Osteoblast (primary cell): ENCODE data around the gene BAX. TPM values are rescaled to one million over a fixed set of nuclear protein-coding genes. Genes with fewer than 3 reads are reported as not detected.

Experiments
- DNase-seq: peaks from one replicate; pipeline ENCODE4 v3.0.0; 2011; ENCODE audit warnings: low spot score, mixed read lengths; ENCODE audit not compliant: insufficient read length; ENCODE audit errors: missing footprints
- H2AFZ ChIP-seq: 2 replicates; pipeline ENCODE4 v1.6.0; 2011; ENCODE audit warnings: mild to moderate bottlenecking, low read length
- H3K27ac ChIP-seq: 2 replicates; pipeline ENCODE4 v1.5.1; 2011; ENCODE audit warnings: mild to moderate bottlenecking, low read depth, low read length, moderate library complexity
- H3K27me3 ChIP-seq: 2 replicates; pipeline ENCODE4 v1.6.0; 2012; ENCODE audit warnings: mild to moderate bottlenecking, control low read depth, inconsistent platforms, low read length, moderate library complexity; ENCODE audit not compliant: insufficient read depth
- H3K36me3 ChIP-seq: 2 replicates; pipeline ENCODE4 v1.5.1; 2011; ENCODE audit warnings: mild to moderate bottlenecking, low read length, control low read depth, moderate library complexity; ENCODE audit not compliant: insufficient read depth
- H3K4me1 ChIP-seq: 2 replicates; pipeline ENCODE4 v1.5.1; 2011; ENCODE audit warnings: mild to moderate bottlenecking, low read length, control low read depth, moderate library complexity; ENCODE audit not compliant: insufficient read depth
- H3K4me2 ChIP-seq: 2 replicates; pipeline ENCODE4 v1.6.0; 2011; ENCODE audit warnings: mild to moderate bottlenecking, low read length; ENCODE audit not compliant: insufficient read depth
- H3K4me3 ChIP-seq: fragments of 200-600 bp; sonication (generic); 3 replicates; pipeline ENCODE4 v1.5.1; 2012; ENCODE audit warnings: mild to moderate bottlenecking, low read length, inconsistent platforms; ENCODE audit not compliant: insufficient read depth
- H3K79me2 ChIP-seq: 2 replicates; pipeline ENCODE4 v1.6.0; 2012; ENCODE audit warnings: mild to moderate bottlenecking, low read length, control low read depth, inconsistent platforms; ENCODE audit not compliant: insufficient read depth
- H3K9me3 ChIP-seq: 2 replicates; pipeline ENCODE4 v1.5.1; 2011; ENCODE audit warnings: low read depth, low read length, control low read depth
- H4K20me1 ChIP-seq: 2 replicates; pipeline ENCODE4 v1.6.0; 2012; ENCODE audit warnings: mild to moderate bottlenecking, low read length, control low read depth; ENCODE audit not compliant: insufficient read depth
- CTCF ChIP-seq: IDR thresholded peaks from 2 replicates; pipeline ENCODE4 v1.5.1; 2011; ENCODE audit warnings: mild to moderate bottlenecking, low read depth, low read length, moderate library complexity; ENCODE audit errors: extremely low read depth
- total RNA-seq: library from RNA; depleted of rRNA; stranded (reverse); fragments of >200 nt; gene quantifications from 2 replicates; pipeline ENCODE4 v1.2.3, GENCODE V29; 2012

The BAX gene
- total RNA-seq, 1 donor: 78.9 TPM

GRCh38 chr19:48965040-48965805 is 10.5 kb downstream of the BAX start, which contains the start of gene FTL:
Gene FTL (plus strand): TSS chr19:48965309. CDS start chr19:48965508, 199 bp downstream.
- Histone ChIP-seq H3K9me3 (no peaks in the 10 kb centered on the region), H2AFZ (peak within 1 kb of the TSS; percentile 43), H3K27me3 (no peaks in the 10 kb centered on the region), H3K4me2 (peak within 1 kb of the TSS; percentile 87), H3K27ac (peak within 1 kb of the TSS; percentile 91), H3K4me1 (peaks cover 36% of the 10 kb centered on the region), H3K36me3 (peaks cover 25% of the 10 kb centered on the region), H3K79me2 (peaks cover 19% of the 10 kb centered on the region), H4K20me1 (peaks cover 29% of the 10 kb centered on the region), H3K4me3 (peak within 1 kb of the TSS; percentile 88)
- DNase-seq: peak; percentile 99
- no peak for TF ChIP-seq CTCF

GRCh38 chr19:48965806-48966540 is 11.3 kb downstream of the BAX start:
- H3K4me2 ChIP-seq: peak overlapping the region; percentile 87
- peak overlapping the region; percentile 88 for H3K4me3 ChIP-seq
- H2AFZ ChIP-seq: no peak overlapping the region
- H3K9me3 ChIP-seq: no peaks in the 10 kb centered on the region
- no peaks in the 10 kb centered on the region for H3K27me3 ChIP-seq
- DNase-seq: peak; percentile 87
- peaks cover 29% of the 10 kb centered on the region for H4K20me1 ChIP-seq
- H3K36me3 ChIP-seq: peaks cover 26% of the 10 kb centered on the region
- peak overlapping the region; percentile 88 for H3K27ac ChIP-seq
- peaks cover 36% of the 10 kb centered on the region for H3K4me1 ChIP-seq
- H3K79me2 ChIP-seq: peaks cover 19% of the 10 kb centered on the region
- TF ChIP-seq CTCF: no peak

GRCh38 chr19:48966541-48967345 is 12.1 kb downstream of the BAX start:
- H3K79me2 ChIP-seq: peaks cover 19% of the 10 kb centered on the region
- TF ChIP-seq CTCF: no peak
- peaks cover 24% of the 10 kb centered on the region for H3K36me3 ChIP-seq
- peaks cover 36% of the 10 kb centered on the region for H3K4me1 ChIP-seq
- H3K4me2 ChIP-seq: peak overlapping the region; percentile 87
- peaks cover 29% of the 10 kb centered on the region for H4K20me1 ChIP-seq
- no peak overlapping the region for H2AFZ ChIP-seq
- DNase-seq: peak; percentile 15
- H3K4me3 ChIP-seq: peak overlapping the region; percentile 88
- H3K27ac ChIP-seq: peak overlapping the region; percentile 88
- no peaks in the 10 kb centered on the region for H3K9me3 ChIP-seq
- no peaks in the 10 kb centered on the region for H3K27me3 ChIP-seq
